Keratinocyte (primary cell): Measurements from ENCODE around the gene ELK3. TPM values are rescaled to one million over a fixed set of nuclear protein-coding genes. Genes with fewer than 3 reads are reported as not detected.

Source experiments
- DNase-seq: peaks from one replicate; pipeline ENCODE4 v3.0.0-alpha.2; 2011; ENCODE audit warnings: low read depth, missing footprints, low spot score
- FAIRE-seq: peaks from 2 replicates; lab custom pipeline; 2011; peaks lifted over from hg19 to GRCh38; lab: Jason Lieb, UNC
- H2AFZ ChIP-seq: 2 replicates; pipeline ENCODE4 v1.6.0; 2012; ENCODE audit warnings: low read length, control low read depth, inconsistent platforms; ENCODE audit not compliant: control insufficient read depth
- H3K27ac ChIP-seq: 2 replicates; pipeline ENCODE4 v1.5.1; 2011; ENCODE audit warnings: low read length; ENCODE audit not compliant: control insufficient read depth, insufficient read depth
- H3K27me3 ChIP-seq: 3 replicates; pipeline ENCODE4 v1.6.0; 2011; ENCODE audit warnings: low read length; ENCODE audit not compliant: control insufficient read depth, insufficient read depth; ENCODE audit errors: extremely low read depth
- H3K36me3 ChIP-seq, 2 experiments: 2 replicates in 1 of 2; 3 replicates in 1 of 2; pipeline ENCODE4 v1.5.1; 2011; ENCODE audit warnings: low read length in 2 of 2, mild to moderate bottlenecking in 1 of 2; ENCODE audit not compliant: control insufficient read depth in 2 of 2, insufficient read depth in 2 of 2; ENCODE audit errors: extremely low read depth in 1 of 2
- H3K4me1 ChIP-seq: 3 replicates; pipeline ENCODE4 v1.5.1; 2011; ENCODE audit warnings: low read length; ENCODE audit not compliant: control insufficient read depth, insufficient read depth; ENCODE audit errors: extremely low read depth
- H3K4me2 ChIP-seq: 3 replicates; pipeline ENCODE4 v1.6.0; 2011; ENCODE audit warnings: low read depth, low read length; ENCODE audit not compliant: control insufficient read depth, insufficient read depth; ENCODE audit errors: extremely low read depth
- H3K4me3 ChIP-seq, 3 experiments: fragments of 200-600 bp in 1 of 3; sonication (generic) in 1 of 3; 2 replicates in 2 of 3; 3 replicates in 1 of 3; pipeline ENCODE4 v1.5.1; 2011 to 2016; ENCODE audit warnings: low read length in 3 of 3, mild to moderate bottlenecking in 3 of 3, control low read depth in 2 of 3, inconsistent platforms in 1 of 3, low read depth in 1 of 3, mixed read lengths in 1 of 3, mixed run types in 1 of 3, moderate library complexity in 1 of 3; ENCODE audit not compliant: control insufficient read depth in 2 of 3, insufficient read depth in 2 of 3; ENCODE audit errors: extremely low read depth in 1 of 3
- H3K79me2 ChIP-seq: 2 replicates; pipeline ENCODE4 v1.6.0; 2012; ENCODE audit warnings: low read length; ENCODE audit not compliant: control insufficient read depth, insufficient read depth
- H3K9ac ChIP-seq: 3 replicates; pipeline ENCODE4 v1.6.0; 2011; ENCODE audit warnings: low read length; ENCODE audit not compliant: control insufficient read depth, insufficient read depth; ENCODE audit errors: extremely low read depth
- H3K9me1 ChIP-seq: 3 replicates; pipeline ENCODE4 v1.6.0; 2011; ENCODE audit warnings: low read length; ENCODE audit not compliant: control insufficient read depth, insufficient read depth; ENCODE audit errors: extremely low read depth
- H3K9me3 ChIP-seq: 2 replicates; pipeline ENCODE4 v1.5.1; 2012; ENCODE audit warnings: low read depth, low read length; ENCODE audit not compliant: control insufficient read depth
- H4K20me1 ChIP-seq: 3 replicates; pipeline ENCODE4 v1.6.0; 2011; ENCODE audit warnings: low read length; ENCODE audit not compliant: control insufficient read depth, insufficient read depth; ENCODE audit errors: extremely low read depth
- CTCF ChIP-seq, 3 experiments: IDR thresholded peaks in 1 of 3; conservative IDR thresholded peaks in 1 of 3; optimal IDR thresholded peaks in 1 of 3; 2 replicates in 2 of 3; 3 replicates in 1 of 3; pipeline versions ENCODE3 to v1.5.1; 2011; ENCODE audit warnings: low read length in 3 of 3, mild to moderate bottlenecking in 3 of 3, moderate library complexity in 2 of 3, control low read depth in 1 of 3, inconsistent platforms in 1 of 3; ENCODE audit not compliant: insufficient read depth in 2 of 3; ENCODE audit errors: extremely low read depth in 1 of 3
- EZH2 ChIP-seq: IDR thresholded peaks from one replicate; pipeline ENCODE4 v1.6.1; 2012; ENCODE audit warnings: inconsistent platforms, mild to moderate bottlenecking, low read length, moderate library complexity
- dilution Hi-C: fragments of 300-500 bp; cut with MboI; formaldehyde crosslinking; loops from one replicate; pipeline ENCODE4 v1.7.0; 2020; ENCODE audit warnings: low sequenced_read_pairs; ENCODE audit not compliant: extremely low pct_ligation_motif_present
- polyA plus RNA-seq, 5 experiments: library from polyadenylated mRNA; depleted of rRNA in 3 of 5; stranded (reverse) in 3 of 5; stranded (forward) in 1 of 5; unstranded in 1 of 5; fragments of >200 nt; gene quantifications; 1 replicate in 1 of 5; 2 replicates in 3 of 5; 3 replicates in 1 of 5; pipeline versions ENCODE4 v1.2.1 to v1.2.3, GENCODE V29; 2011 to 2012; ENCODE audit warnings: missing spikeins in 2 of 5, low read depth in 1 of 5, low replicate concordance in 1 of 5

Gene ELK3
- polyA plus RNA-seq, 1 donor (not counting 4 experiments of a cell fraction or from before 2014, with no cell fraction given), result 28.2 TPM

DNA sequence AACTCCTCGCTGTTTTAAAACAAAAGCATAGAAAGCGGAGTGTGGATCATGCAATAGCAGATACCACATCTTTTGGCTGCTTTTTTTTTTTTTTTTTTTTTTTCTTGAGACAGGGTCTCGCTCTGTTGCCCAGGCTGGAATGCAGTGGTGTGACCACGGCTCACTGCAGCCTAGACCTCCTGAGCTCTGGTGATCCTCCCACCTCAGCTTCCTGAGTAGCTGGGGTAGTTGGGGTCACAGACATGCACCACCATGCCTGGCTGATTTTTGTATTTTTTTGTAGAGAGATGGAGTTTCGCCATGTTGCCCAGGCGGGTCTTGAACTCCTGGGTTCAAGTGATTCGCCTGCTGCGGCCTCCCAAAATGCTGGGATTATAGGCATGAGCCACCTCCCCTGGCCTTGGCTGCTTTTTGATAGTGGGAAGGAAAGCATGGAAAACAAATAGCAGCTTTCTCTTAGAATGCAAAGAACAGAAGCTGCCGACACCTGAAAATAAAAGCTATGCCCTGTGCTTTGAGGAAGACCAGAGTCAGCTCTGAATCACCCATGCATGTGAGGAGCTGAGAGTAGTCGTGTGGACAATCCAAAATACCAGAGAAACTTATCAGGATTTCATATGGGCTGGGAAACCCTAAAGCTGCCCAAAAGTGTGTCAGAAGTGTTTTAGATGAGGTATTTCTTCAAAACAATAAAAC, 3.6 kb upstream of the ELK3 start:
- FAIRE-seq, result peak; percentile 5
- no peak overlapping the region for H3K4me3 ChIP-seq
- no peak for DNase-seq
- H2AFZ ChIP-seq, result no peak overlapping the region
- no peaks in the 10 kb centered on the region for H4K20me1 ChIP-seq
- no peaks in the 10 kb centered on the region for H3K36me3 ChIP-seq
- no peaks in the 10 kb centered on the region for H3K9me1 ChIP-seq
- dilution Hi-C loops, result no loop called here
- no peaks in the 10 kb centered on the region for H3K4me1 ChIP-seq
- no peak overlapping the region for H3K4me2 ChIP-seq
- H3K27ac ChIP-seq, result no peak overlapping the region
- no peaks in the 10 kb centered on the region for H3K9me3 ChIP-seq
- peaks cover 8% of the 10 kb centered on the region for H3K79me2 ChIP-seq
- H3K9ac ChIP-seq, result no peak overlapping the region
- H3K27me3 ChIP-seq, result no peaks in the 10 kb centered on the region
- TF ChIP-seq EZH2, result no peak
- no peak for TF ChIP-seq CTCF (optimal IDR thresholded peaks at IDR 0.05 in 1 of 3, IDR thresholded peaks at IDR 0.05 in 1 of 3, conservative IDR thresholded peaks at IDR 0.05 in 1 of 3; ENCODE audit: extremely low read depth in 1 of 3, insufficient read depth in 2 of 3, low read length in 3 of 3)

DNA sequence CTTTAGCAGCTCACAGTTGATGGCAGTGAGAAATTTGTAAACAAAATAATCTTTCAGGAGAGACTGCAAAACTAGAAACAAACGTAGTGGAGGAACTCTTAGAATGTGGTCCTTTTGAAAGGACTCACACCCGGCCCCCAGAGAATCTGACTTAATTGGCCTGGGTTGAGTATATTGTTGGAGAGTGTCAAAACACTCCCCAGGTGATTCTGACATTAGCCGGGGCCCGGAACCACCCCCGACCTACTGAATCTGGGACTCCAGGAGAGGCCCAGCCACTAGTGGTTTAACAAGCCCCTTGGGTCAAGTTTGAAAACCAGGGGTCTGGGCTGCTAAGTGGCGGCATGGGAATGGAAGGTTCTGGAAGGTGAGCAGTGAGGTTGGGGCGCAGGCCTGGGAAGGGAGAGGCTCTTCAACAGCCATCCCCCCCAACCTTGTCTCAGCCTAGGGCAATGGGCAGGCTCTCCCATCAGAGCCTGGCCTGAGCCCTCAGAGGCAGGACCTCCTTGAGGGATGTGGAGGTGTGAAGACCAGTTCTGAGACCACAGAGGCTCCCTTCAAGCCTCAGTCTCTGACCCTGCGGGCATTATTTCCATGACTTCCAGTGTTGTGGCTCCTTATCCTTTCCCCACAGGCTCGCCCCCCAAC, 1.1 kb upstream of the ELK3 start:
- Histone ChIP-seq H3K9me3 (no peaks in the 10 kb centered on the region), H3K27me3 (no peaks in the 10 kb centered on the region), H3K9ac (no peak overlapping the region), H3K4me1 (peaks cover 14% of the 10 kb centered on the region), H3K36me3 (no peaks in the 10 kb centered on the region), H3K27ac (no peak overlapping the region), H3K4me2 (no peak overlapping the region), H3K79me2 (peaks cover 25% of the 10 kb centered on the region), H2AFZ (no peak overlapping the region), H3K9me1 (no peaks in the 10 kb centered on the region), H4K20me1 (no peaks in the 10 kb centered on the region), H3K4me3 (no peak overlapping the region)
- DNase-seq (no peak), FAIRE-seq (no peak)
- dilution Hi-C loops, result no loop called here
- TF ChIP-seq CTCF (optimal IDR thresholded peaks at IDR 0.05 in 1 of 3, IDR thresholded peaks at IDR 0.05 in 1 of 3, conservative IDR thresholded peaks at IDR 0.05 in 1 of 3; ENCODE audit: extremely low read depth in 1 of 3, insufficient read depth in 2 of 3, low read length in 3 of 3), result no peak
